Prostate gland (tissue), 2 donors: ENCODE data around the gene PPP2R2B. TPM values are rescaled to one million over a fixed set of nuclear protein-coding genes. Genes with fewer than 3 reads are reported as not detected.
"Not testable (repeated sequence)": the region's sequence is repeated elsewhere in the genome, so short reads cannot be mapped to it uniquely, and the experiment has no call there.

Experiments used
- DNase-seq: peaks from one replicate; pipeline ENCODE4 v3.0.0-alpha.2; 2019; ENCODE audit warnings: low spot score
- H3K27ac ChIP-seq, 2 donors: fragments of 200-600 bp; sonication (generic); 2 replicates each; pipeline ENCODE4 v1.5.1; 2017 to 2019
- H3K27me3 ChIP-seq: fragments of 200-600 bp; sonication (generic); replicated peaks from 2 replicates; pipeline ENCODE4 v1.5.1; 2019; ENCODE audit not compliant: insufficient read depth
- H3K36me3 ChIP-seq, 2 donors: fragments of 200-600 bp; sonication (generic); 1 replicate in 1 of 2; 2 replicates in 1 of 2; pipeline versions ENCODE4 v1.5.1 to v1.8.1; 2017 to 2019
- H3K4me1 ChIP-seq: fragments of 200-600 bp; sonication (generic); replicated peaks from 2 replicates; pipeline ENCODE4 v1.5.1; 2019
- H3K4me3 ChIP-seq, 2 donors: fragments of 200-600 bp; sonication (generic); 2 replicates each; pipeline ENCODE4 v1.5.1; 2017 to 2019
- H3K9me3 ChIP-seq: fragments of 200-600 bp; sonication (generic); 2 replicates; pipeline ENCODE4 v1.5.1; 2017
- POLR2A ChIP-seq: fragments of 450-650 bp; IDR thresholded peaks from one replicate; pipeline ENCODE4 v1.6.1; 2016; ENCODE audit warnings: antibody characterized with exemption, mild to moderate bottlenecking
- POLR2AphosphoS5 ChIP-seq: sonication (generic); formaldehyde crosslinking; IDR thresholded peaks from one replicate; pipeline ENCODE4 v1.6.1; 2017; ENCODE audit warnings: antibody characterized with exemption
- WGBS: methylation state at CpG from one replicate; pipeline ENCODE4 v1.1.5; 2018; 5-methylcytosine and 5-hydroxymethylcytosine counted together
- intact Hi-C: fragments of 100-400 bp; cut with DNase I; formaldehyde crosslinking; loops from one replicate; pipeline ENCODE4 v1.14.2; 2022
- total RNA-seq, 2 donors: library from RNA; depleted of rRNA; stranded (reverse); fragments of >200 nt; gene quantifications; one replicate each; pipeline ENCODE4 v1.1.0, GENCODE V29; 2016
- TF ChIP-seq, protein P1 (sequence below), 4 experiments: fragments of 200-600 bp in 2 of 4; fragments of 450-650 bp in 2 of 4; sonication (generic) in 2 of 4; IDR thresholded peaks; 1 replicate in 3 of 4; 2 replicates in 1 of 4; pipeline ENCODE4 v1.5.1; 2016 to 2019; ENCODE audit warnings: antibody characterized with exemption in 4 of 4, mild to moderate bottlenecking in 2 of 4, moderate library complexity in 2 of 4

Gene PPP2R2B
- total RNA-seq, 2 donors from 2014 or later, result 0.68 to 2.6 TPM

DNA sequence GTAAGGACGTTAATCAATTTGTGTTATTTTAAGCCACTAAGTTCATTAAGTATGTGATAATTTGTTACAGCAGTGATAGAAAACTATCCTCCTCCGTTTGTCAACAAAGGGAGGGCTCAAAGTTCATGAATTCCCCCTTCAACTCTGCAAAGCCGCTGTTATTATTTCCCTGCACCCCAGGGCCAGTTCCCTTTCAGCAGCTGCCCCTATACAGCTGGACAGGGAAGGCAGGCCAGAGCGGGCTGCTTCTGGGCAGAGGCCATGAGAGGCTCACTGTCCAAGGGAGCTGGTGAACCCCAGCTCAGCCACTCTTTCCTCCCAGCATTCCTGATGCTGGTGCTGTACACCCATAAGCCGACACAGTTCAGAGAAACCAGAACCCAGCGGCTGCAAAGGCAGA lies 260.1 kb downstream of the PPP2R2B start:
- intact Hi-C loops, result no loop called here
- Histone ChIP-seq H3K27me3 (no peaks in the 10 kb centered on the region), H3K4me3 (no peak overlapping the region), H3K9me3 (no peaks in the 10 kb centered on the region), H3K36me3 (no peaks in the 10 kb centered on the region), H3K27ac (no peak overlapping the region), H3K4me1 (no peaks in the 10 kb centered on the region)
- no peak for DNase-seq
- 85% methylated on average over 6 of the region's 6 CpGs for WGBS
- TF ChIP-seq, protein P1, sequence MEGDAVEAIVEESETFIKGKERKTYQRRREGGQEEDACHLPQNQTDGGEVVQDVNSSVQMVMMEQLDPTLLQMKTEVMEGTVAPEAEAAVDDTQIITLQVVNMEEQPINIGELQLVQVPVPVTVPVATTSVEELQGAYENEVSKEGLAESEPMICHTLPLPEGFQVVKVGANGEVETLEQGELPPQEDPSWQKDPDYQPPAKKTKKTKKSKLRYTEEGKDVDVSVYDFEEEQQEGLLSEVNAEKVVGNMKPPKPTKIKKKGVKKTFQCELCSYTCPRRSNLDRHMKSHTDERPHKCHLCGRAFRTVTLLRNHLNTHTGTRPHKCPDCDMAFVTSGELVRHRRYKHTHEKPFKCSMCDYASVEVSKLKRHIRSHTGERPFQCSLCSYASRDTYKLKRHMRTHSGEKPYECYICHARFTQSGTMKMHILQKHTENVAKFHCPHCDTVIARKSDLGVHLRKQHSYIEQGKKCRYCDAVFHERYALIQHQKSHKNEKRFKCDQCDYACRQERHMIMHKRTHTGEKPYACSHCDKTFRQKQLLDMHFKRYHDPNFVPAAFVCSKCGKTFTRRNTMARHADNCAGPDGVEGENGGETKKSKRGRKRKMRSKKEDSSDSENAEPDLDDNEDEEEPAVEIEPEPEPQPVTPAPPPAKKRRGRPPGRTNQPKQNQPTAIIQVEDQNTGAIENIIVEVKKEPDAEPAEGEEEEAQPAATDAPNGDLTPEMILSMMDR (IDR thresholded peaks at IDR 0.05), result no peak
- TF ChIP-seq POLR2AphosphoS5 (no peak), POLR2A (no peak)

DNA sequence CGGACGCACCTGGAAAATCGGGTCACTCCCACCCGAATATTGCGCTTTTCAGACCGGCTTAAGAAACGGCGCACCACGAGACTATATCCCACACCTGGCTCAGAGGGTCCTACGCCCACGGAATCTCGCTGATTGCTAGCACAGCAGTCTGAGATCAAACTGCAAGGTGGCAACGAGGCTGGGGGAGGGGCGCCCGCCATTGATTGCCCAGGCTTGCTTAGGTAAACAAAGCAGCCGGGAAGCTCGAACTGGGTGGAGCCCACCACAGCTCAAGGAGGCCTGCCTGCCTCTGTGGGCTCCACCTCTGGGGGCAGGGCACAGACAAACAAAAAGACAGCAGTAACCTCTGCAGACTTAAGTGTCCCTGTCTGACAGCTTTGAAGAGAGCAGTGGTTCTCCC lies 268.8 kb downstream of the PPP2R2B start:
- H3K27me3 ChIP-seq, H3K27ac ChIP-seq, H3K9me3 ChIP-seq, H3K4me1 ChIP-seq, DNase-seq, H3K36me3 ChIP-seq, intact Hi-C loops, H3K4me3 ChIP-seq: not testable (repeated sequence)
- no CpG with 5 or more reads among the region's 17 CpGs for WGBS

DNA sequence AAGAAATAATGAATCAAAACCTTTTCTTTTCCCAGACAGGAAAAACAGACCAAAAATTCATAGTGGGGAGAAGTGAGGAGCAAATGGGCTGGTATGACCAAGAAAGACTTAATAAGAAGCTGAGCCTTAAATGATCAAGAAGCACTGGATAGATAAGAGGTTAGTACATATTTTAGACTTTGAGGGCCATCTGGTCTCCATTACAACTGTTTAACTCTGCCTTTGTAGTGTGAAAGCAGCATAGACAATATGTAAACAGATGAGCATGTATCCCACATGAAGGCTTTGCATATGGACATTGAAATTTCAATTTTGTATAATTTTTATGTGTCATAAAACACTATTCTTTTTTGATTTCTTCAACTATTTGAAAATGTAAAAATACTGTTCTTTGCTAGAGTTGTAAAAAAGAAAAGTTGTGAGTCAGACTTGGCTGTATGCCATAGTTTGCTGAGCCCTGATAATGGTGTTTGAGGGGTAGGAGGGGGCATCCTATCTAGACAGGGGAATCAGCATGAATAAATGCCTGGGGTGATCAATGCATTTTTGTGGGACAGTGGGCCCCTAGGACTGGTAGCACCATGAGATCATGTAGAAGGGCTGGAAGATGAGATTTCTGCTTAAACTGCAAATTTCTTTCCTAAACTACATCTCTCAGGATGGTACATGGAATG lies 270.8 kb downstream of the PPP2R2B start:
- Histone ChIP-seq H3K36me3 (no peaks in the 10 kb centered on the region), H3K9me3 (no peaks in the 10 kb centered on the region), H3K4me1 (no peaks in the 10 kb centered on the region), H3K4me3 (no peak overlapping the region), H3K27me3 (no peaks in the 10 kb centered on the region), H3K27ac (no peak overlapping the region)
- DNase-seq, result no peak
- intact Hi-C loops, result no loop called here
- TF ChIP-seq POLR2A (no peak), POLR2AphosphoS5 (no peak)
- TF ChIP-seq, protein P1 (IDR thresholded peaks at IDR 0.05), result no peak

DNA sequence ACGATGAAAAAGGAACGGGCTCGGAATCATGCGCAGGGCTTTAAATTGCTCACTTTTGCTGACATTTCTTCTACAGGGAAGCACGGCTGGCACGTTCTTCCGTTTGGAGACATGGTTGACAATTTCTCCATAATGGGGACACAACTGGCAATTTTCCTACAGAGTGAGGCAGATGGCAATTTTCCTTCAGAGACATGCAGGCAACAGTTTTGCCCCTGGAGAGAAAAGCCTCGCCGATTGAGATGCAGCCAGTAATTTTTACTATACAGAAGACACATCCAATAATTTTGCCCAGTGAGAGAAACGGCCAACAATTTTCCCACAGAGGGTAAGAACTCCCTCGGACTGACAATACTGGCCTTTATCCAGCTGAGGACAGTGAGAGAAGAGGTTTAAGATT lies 271.7 kb downstream of the PPP2R2B start:
- no peak for DNase-seq
- H3K4me3 ChIP-seq, result no peak overlapping the region
- H3K36me3 ChIP-seq, result no peaks in the 10 kb centered on the region
- no peaks in the 10 kb centered on the region for H3K9me3 ChIP-seq
- H3K4me1 ChIP-seq, result no peaks in the 10 kb centered on the region
- TF ChIP-seq POLR2AphosphoS5, result no peak
- TF ChIP-seq, protein P1 (IDR thresholded peaks at IDR 0.05), result no peak
- TF ChIP-seq POLR2A, result no peak
- 79% methylated on average over 11 of the region's 11 CpGs for WGBS
- no peaks in the 10 kb centered on the region for H3K27me3 ChIP-seq
- intact Hi-C loops, result no loop called here
- no peak overlapping the region for H3K27ac ChIP-seq

DNA sequence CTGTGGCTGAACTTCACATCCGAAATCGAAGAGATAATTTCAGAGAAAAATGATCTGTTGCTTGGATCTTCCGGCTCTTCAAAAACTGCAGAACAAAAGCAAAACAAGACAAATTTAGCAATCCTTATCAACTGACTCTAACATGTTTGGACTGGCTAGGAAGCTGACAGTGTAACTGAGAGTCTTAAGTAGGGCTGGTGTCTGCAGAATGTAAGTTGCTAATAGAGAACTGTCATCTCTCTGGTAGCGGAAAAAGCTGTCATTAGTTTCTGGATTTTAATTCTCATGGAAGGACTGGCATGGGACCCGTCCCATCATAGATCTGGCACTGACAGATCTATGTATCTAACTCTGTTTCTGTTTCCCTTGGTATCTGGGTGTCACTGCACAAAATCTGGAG lies 278.2 kb downstream of the PPP2R2B start:
- no peaks in the 10 kb centered on the region for H3K36me3 ChIP-seq
- intact Hi-C loops, result no loop called here
- no peaks in the 10 kb centered on the region for H3K9me3 ChIP-seq
- H3K27ac ChIP-seq, result no peak overlapping the region
- H3K4me1 ChIP-seq, result no peaks in the 10 kb centered on the region
- WGBS, result 91% methylated on average over 5 of the region's 5 CpGs
- DNase-seq, result no peak
- TF ChIP-seq POLR2A (no peak), POLR2AphosphoS5 (no peak)
- TF ChIP-seq, protein P1 (IDR thresholded peaks at IDR 0.05), result no peak
- no peak overlapping the region for H3K4me3 ChIP-seq
- H3K27me3 ChIP-seq, result no peaks in the 10 kb centered on the region
